NB4 (cell line): ENCODE data around the gene CMSS1.
"Not testable (repeated sequence)": the region's sequence is repeated elsewhere in the genome, so short reads cannot be mapped to it uniquely, and the experiment has no call there.

Experiments used
- DNase-seq: peaks from one replicate; pipeline ENCODE4 v3.0.0; 2010; ENCODE audit warnings: low read depth
- H3K4me3 ChIP-seq: one replicate; pipeline ENCODE4 v1.5.1; 2011; ENCODE audit warnings: mild to moderate bottlenecking, low read depth, low read length, moderate library complexity
- CTCF ChIP-seq: IDR thresholded peaks from one replicate; pipeline ENCODE4 v1.5.1; 2012; ENCODE audit warnings: low read depth, low read length
- MAX ChIP-seq: IDR thresholded peaks from 2 replicates; pipeline ENCODE4 v1.6.1; 2011; ENCODE audit warnings: low read depth, low read length
- MYC ChIP-seq: IDR thresholded peaks from 2 replicates; pipeline ENCODE4 v1.6.1; 2011; ENCODE audit warnings: low read depth, low read length
- POLR2A ChIP-seq: IDR thresholded peaks from 2 replicates; pipeline ENCODE4 v1.6.1; 2011; ENCODE audit warnings: mild to moderate bottlenecking; ENCODE audit not compliant: insufficient read length; ENCODE audit errors: extremely low read depth

The CMSS1 gene

GRCh38 chr3:100089812-100090668 lies 272.4 kb downstream of the CMSS1 start:
- peak overlapping the region; percentile 49 for H3K4me3 ChIP-seq
- DNase-seq, result peak; percentile 90
- TF ChIP-seq MAX, result 0 out of 2 replicates have a peak, but pooled peaks have one; percentile 17
- peak; percentile 8; the same call in 1 of the 2 replicates for TF ChIP-seq MYC
- no peak for TF ChIP-seq POLR2A
- peak; percentile 54 for TF ChIP-seq CTCF

GRCh38 chr3:100090669-100091005 lies 273.0 kb downstream of the CMSS1 start:
- DNase-seq, result no peak
- H3K4me3 ChIP-seq, result no peak overlapping the region
- TF ChIP-seq MYC (no peak), CTCF (no peak), MAX (no peak), POLR2A (no peak)

- TF ChIP-seq CTCF (no peak), POLR2A (no peak), MYC (no peak), MAX (no peak)
- H3K4me3 ChIP-seq, result no peak overlapping the region
- DNase-seq, result no peak
These were observed 276.2 kb downstream of the CMSS1 start for GRCh38 chr3:100093831-100094230.

GRCh38 chr3:100096286-100096685 lies 278.6 kb downstream of the CMSS1 start:
- not testable (repeated sequence) for H3K4me3 ChIP-seq, DNase-seq

GRCh38 chr3:100096866-100097265 lies 279.2 kb downstream of the CMSS1 start:
- no peak overlapping the region for H3K4me3 ChIP-seq
- no peak for TF ChIP-seq MAX
- TF ChIP-seq CTCF, result no peak
- no peak for TF ChIP-seq MYC
- TF ChIP-seq POLR2A, result no peak
- DNase-seq, result peak; percentile 63

GRCh38 chr3:100097919-100098783 lies 280.5 kb downstream of the CMSS1 start:
- no peak overlapping the region for H3K4me3 ChIP-seq
- TF ChIP-seq MYC (no peak), MAX (no peak), POLR2A (no peak), CTCF (no peak)
- no peak for DNase-seq
